Esophagus squamous epithelium (tissue), 4 donors: ENCODE measurements around the gene LHX4.

Experiments used
- POLR2A ChIP-seq, 4 donors: fragments of 450-650 bp; IDR thresholded peaks; one replicate each; pipeline ENCODE4 v1.6.1; 2017; ENCODE audit warnings: antibody characterized with exemption in 4 of 4, mild to moderate bottlenecking in 4 of 4, moderate library complexity in 3 of 4
- TF ChIP-seq, protein P1 (sequence below), 6 experiments: fragments of 450-650 bp in 4 of 6; fragments of 200-600 bp in 2 of 6; sonication (generic) in 2 of 6; IDR thresholded peaks; one replicate each; pipeline ENCODE4 v1.5.1; 2016 to 2019; ENCODE audit warnings: antibody characterized with exemption in 6 of 6, mild to moderate bottlenecking in 4 of 6, moderate library complexity in 4 of 6

DNA sequence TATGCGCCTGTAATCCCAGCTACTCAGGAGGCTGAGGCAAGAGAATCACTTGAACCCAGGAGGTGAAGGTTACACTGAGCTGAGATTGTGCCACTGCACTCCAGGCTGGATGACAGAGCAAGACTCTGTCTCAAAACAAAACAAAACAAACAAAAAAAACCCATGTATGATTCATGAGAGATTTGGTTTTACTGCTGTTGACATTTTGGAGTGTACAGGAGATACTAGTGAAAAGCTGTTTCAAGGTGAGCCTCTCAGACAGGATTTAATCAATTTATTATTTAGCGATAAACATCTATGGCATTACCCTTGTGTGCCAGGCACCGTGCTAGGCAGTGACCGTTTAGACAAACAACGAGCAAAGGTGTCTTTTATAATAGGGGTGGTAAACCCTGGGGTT, 16.5 kb downstream of the LHX4 start:
- TF ChIP-seq, protein P1, sequence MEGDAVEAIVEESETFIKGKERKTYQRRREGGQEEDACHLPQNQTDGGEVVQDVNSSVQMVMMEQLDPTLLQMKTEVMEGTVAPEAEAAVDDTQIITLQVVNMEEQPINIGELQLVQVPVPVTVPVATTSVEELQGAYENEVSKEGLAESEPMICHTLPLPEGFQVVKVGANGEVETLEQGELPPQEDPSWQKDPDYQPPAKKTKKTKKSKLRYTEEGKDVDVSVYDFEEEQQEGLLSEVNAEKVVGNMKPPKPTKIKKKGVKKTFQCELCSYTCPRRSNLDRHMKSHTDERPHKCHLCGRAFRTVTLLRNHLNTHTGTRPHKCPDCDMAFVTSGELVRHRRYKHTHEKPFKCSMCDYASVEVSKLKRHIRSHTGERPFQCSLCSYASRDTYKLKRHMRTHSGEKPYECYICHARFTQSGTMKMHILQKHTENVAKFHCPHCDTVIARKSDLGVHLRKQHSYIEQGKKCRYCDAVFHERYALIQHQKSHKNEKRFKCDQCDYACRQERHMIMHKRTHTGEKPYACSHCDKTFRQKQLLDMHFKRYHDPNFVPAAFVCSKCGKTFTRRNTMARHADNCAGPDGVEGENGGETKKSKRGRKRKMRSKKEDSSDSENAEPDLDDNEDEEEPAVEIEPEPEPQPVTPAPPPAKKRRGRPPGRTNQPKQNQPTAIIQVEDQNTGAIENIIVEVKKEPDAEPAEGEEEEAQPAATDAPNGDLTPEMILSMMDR (IDR thresholded peaks at IDR 0.05), result no peak
- TF ChIP-seq POLR2A (IDR thresholded peaks at IDR 0.05), result no peak
